Rectal smooth muscle tissue (tissue), 1 donor: ENCODE results near the gene ZNF595.
"Not testable (repeated sequence)": the region's sequence is repeated elsewhere in the genome, so short reads cannot be mapped to it uniquely, and the experiment has no call there.

Experiments used
- H3K27ac ChIP-seq: one replicate; pipeline ENCODE4 v1.7.0; 2013; ENCODE audit warnings: low read depth, low read length, inconsistent platforms
- H3K27me3 ChIP-seq: one replicate; pipeline ENCODE4 v1.7.0; 2013; ENCODE audit warnings: low read length; ENCODE audit not compliant: control insufficient read depth, insufficient read depth
- H3K36me3 ChIP-seq: one replicate; pipeline ENCODE4 v1.7.0; 2013; ENCODE audit warnings: low read length; ENCODE audit not compliant: control insufficient read depth, insufficient read depth
- H3K4me1 ChIP-seq: one replicate; pipeline ENCODE4 v1.7.0; 2013; ENCODE audit warnings: low read length; ENCODE audit not compliant: control insufficient read depth, insufficient read depth
- H3K4me3 ChIP-seq: one replicate; pipeline ENCODE4 v1.7.0; 2013; ENCODE audit warnings: low read length
- H3K9ac ChIP-seq: one replicate; pipeline ENCODE4 v1.7.0; 2013; ENCODE audit warnings: low read length

ZNF595 gene

DNA sequence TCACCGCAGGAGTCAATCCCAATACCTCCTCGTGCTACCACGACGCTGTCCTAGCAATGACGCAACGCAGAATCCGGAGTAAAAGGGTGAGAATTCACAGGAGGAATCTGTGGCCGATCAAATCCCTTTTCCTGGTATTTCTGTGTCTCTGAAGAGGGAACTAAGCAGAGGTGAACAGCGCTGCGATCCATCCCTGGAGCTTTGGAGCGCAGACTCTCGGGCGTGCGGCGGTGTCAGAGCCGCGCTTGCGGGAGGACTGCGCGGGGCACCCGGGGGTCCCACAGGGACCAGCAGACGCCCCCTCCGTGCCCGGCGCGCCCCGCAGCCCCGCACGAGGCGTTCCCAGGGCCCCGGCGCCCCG lies 53.9 kb downstream of the ZNF595 start:
- Histone ChIP-seq H3K9ac (no peak overlapping the region), H3K36me3 (no peaks in the 10 kb centered on the region), H3K4me3 (no peak overlapping the region), H3K27ac (no peak overlapping the region), H3K27me3 (peaks cover 12% of the 10 kb centered on the region), H3K4me1 (no peaks in the 10 kb centered on the region)

DNA sequence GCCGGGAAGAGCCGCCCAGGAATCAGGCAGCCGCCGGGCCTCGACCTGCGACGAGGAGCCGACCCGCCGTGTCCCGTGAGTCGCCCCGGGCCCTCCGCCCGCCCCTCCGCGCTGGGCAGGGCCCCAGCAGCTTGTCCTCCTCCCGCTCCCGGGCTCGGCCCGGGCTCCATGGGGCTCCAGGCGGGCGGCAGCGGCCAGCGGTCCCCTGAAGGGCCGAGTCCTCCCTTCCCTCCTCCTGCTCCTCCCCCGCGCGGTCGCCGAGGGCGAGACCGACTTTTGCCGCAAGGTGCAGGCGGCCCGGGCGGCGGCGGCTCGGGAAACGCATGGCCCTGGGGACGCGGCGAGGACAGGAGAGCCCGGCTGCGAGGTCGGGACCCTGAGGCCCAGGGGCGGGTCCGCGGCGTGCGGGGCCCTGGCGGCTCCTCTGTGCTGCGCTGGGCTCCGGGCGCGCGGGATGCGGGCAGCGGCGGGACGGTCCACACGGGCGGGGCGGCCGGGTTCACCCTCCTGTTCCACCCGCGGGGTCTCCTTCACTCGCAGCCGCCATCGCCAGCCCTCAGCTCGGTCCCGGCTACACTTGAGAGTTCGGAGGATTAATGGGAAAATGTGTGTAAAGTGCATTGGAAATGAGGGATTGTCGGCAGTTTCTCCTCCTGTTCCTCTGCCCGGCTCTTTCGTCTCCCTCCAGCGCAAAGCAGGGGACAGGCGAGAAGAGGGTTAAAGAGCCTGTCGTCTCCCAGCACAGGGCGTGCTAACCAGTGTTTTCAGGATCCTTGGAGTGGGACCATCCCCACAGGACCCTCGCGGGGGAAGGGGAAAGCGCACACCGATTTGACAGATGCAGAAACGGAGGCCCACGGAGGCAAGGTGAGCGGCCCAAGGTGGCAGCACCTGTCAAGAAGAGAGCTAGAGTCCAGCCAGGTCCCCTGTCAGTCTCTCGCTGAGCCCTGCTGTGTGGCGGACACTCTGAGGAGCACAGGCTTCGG lies 54.6 kb downstream of the ZNF595 start:
- H3K4me3 ChIP-seq: peak overlapping the region; percentile 9
- no peak overlapping the region for H3K27ac ChIP-seq
- peaks cover 12% of the 10 kb centered on the region for H3K27me3 ChIP-seq
- H3K4me1 ChIP-seq: no peaks in the 10 kb centered on the region
- no peaks in the 10 kb centered on the region for H3K36me3 ChIP-seq
- no peak overlapping the region for H3K9ac ChIP-seq

DNA sequence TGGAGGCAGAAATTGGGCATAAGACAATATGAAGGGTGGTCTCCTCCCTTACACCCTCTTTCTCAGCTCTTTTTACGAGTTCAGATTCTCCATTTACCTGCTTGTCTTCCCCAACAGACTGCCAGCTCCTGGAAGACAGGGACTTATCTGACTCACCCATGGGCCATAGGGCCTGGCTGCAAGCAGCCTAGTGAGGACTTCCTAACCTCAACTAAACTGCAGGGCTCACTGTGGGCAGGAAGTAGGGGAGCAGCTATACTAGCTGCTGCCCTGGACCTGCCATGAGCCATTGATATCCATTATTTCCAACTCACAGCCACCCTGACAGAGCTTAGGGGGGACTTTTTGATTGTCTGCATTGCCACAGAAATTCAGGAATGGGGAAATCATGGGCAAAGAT lies 59.6 kb downstream of the ZNF595 start:
- H3K4me1 ChIP-seq: no peaks in the 10 kb centered on the region
- H3K4me3 ChIP-seq: no peak overlapping the region
- no peaks in the 10 kb centered on the region for H3K36me3 ChIP-seq
- H3K27me3 ChIP-seq: peaks cover 9% of the 10 kb centered on the region
- no peak overlapping the region for H3K27ac ChIP-seq
- H3K9ac ChIP-seq: no peak overlapping the region

DNA sequence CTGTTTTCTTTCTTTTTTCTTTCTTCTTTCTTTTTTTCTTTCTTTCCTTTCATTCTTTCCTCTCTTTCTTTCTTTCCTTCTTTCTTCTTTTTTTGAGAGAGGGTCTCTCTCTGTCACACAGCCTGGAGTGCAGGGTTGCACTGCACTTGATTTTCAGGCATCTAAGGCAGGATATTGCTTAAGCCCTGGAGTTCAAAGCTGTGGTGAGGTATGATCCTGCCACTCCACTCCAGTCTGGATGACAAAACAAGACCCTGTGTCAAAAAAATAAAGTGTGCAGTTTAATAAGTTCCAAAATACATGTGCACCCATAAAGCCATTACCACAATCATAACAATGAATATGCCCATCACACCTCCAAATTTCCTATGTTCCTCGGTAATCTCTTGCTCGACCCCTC lies 60.6 kb downstream of the ZNF595 start:
- no peaks in the 10 kb centered on the region for H3K36me3 ChIP-seq
- H3K4me1 ChIP-seq: no peaks in the 10 kb centered on the region
- H3K9ac ChIP-seq: no peak overlapping the region
- H3K4me3 ChIP-seq: no peak overlapping the region
- peaks cover 6% of the 10 kb centered on the region for H3K27me3 ChIP-seq
- no peak overlapping the region for H3K27ac ChIP-seq

DNA sequence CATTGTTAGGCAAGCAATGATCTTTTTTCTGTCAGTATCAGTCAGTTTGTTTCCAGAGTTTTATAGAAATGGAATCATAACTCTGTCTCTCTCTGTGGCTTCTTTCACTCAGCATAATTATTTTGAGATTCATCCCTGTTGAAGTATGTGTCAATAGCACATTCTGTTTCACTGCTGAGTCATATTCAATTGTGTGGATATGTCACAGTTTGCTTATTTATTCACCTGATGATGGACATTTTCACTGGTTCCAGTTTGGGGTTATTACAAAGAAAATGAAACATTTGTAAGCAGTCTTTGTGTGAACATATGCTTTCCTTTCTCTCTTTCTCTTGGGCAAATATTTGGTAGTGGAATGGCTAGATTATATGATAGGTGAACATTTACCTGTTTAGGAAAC lies 61.0 kb downstream of the ZNF595 start:
- H3K27me3 ChIP-seq: peaks cover 2% of the 10 kb centered on the region
- H3K9ac ChIP-seq: no peak overlapping the region
- no peak overlapping the region for H3K27ac ChIP-seq
- no peak overlapping the region for H3K4me3 ChIP-seq
- no peaks in the 10 kb centered on the region for H3K4me1 ChIP-seq
- no peaks in the 10 kb centered on the region for H3K36me3 ChIP-seq

DNA sequence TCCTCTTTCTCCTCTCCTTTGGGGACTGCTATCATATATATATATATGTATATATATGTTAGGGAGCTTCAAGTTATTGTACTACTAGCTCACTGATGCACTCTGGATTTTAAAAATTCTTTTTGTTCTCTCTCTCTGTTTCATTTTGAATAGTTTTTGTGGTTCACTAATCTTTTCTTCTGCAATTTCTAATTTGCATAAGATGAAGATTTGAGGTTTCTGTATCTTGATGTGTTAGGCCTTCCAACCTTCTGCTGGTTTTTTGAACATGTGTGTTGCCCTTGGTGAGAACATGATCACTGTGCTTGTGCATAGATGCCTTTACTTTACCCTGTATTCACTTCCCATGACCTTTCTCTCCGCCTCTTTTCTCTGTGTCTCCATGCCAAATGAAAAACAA lies 63.4 kb downstream of the ZNF595 start:
- H3K27me3 ChIP-seq: no peaks in the 10 kb centered on the region
- no peak overlapping the region for H3K27ac ChIP-seq
- H3K4me1 ChIP-seq: no peaks in the 10 kb centered on the region
- H3K36me3 ChIP-seq: no peaks in the 10 kb centered on the region
- no peak overlapping the region for H3K9ac ChIP-seq
- H3K4me3 ChIP-seq: no peak overlapping the region

DNA sequence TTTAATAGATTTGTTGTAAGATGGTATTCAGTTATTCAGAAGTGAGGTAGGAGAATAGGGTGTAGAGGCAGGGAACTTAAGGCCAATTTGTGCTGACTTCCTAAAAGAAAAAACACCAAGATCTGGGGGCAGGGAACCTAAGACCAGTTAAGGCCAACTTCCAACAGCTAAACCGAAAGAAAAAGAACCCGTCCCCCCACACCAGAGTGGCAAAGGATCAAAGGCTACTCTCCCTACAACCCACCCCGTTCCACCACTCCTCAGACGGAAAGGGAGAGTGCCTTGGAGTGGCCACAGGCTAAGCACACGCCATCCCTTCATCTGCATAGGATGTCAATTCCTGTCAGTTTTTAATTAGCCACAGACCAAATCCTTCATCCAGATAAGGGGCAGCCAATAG lies 67.5 kb downstream of the ZNF595 start:
- peaks cover 3% of the 10 kb centered on the region for H3K4me1 ChIP-seq
- no peak overlapping the region for H3K4me3 ChIP-seq
- H3K36me3 ChIP-seq: no peaks in the 10 kb centered on the region
- no peak overlapping the region for H3K27ac ChIP-seq
- no peaks in the 10 kb centered on the region for H3K27me3 ChIP-seq
- no peak overlapping the region for H3K9ac ChIP-seq

DNA sequence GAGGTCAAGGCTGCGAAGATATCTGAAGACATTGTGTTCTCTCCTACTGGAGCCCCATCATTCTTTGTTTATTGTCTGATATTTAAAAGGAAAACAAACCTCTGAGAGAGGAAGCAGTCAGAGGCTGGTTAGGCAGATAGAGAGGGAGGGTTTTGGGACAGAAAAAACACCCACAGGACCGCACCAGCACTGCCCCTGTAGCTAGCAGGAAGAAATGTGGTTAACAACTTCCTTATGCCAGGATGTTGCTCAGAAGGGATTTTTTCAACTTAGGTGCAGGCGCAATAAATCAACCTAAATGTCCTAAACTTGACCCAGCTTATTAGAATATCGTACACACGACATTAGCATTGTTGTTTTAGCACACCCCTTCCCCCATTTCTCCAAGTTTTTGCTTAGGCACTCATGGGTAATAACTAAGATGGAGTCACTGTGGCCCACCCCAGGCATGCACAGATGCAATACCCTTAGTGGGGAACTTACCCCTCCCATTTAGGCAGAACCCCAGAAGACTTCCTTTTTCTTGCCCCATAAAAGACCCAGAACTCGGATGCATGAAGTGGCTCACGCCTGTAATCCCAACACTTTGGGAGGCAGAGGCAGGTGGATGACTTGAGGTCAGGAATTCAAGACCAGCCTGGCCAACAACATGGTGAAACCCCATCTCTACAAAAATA lies 68.4 kb downstream of the ZNF595 start:
- no peak overlapping the region for H3K4me3 ChIP-seq
- peaks cover 7% of the 10 kb centered on the region for H3K4me1 ChIP-seq
- no peaks in the 10 kb centered on the region for H3K27me3 ChIP-seq
- H3K27ac ChIP-seq: no peak overlapping the region
- no peak overlapping the region for H3K9ac ChIP-seq
- no peaks in the 10 kb centered on the region for H3K36me3 ChIP-seq

DNA sequence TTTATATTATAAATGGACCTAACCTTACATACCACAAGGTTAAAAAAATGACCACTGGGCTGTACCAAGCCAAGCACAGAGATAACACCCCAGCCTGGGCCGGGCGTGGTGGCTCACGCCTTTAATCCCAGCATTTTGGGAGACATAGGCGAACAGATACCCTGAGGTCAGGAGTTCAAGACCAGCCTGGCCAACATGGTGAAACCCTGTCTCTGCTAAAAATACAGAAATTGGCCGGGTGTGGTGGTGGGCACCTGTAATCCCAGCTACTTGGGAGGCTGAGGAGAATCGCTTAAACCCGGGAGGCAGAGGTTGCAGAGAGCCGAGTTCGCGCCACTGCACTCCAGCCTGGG lies 70.8 kb downstream of the ZNF595 start:
- not testable (repeated sequence) for H3K4me1 ChIP-seq
- peak overlapping the region; percentile 89 for H3K27ac ChIP-seq

DNA sequence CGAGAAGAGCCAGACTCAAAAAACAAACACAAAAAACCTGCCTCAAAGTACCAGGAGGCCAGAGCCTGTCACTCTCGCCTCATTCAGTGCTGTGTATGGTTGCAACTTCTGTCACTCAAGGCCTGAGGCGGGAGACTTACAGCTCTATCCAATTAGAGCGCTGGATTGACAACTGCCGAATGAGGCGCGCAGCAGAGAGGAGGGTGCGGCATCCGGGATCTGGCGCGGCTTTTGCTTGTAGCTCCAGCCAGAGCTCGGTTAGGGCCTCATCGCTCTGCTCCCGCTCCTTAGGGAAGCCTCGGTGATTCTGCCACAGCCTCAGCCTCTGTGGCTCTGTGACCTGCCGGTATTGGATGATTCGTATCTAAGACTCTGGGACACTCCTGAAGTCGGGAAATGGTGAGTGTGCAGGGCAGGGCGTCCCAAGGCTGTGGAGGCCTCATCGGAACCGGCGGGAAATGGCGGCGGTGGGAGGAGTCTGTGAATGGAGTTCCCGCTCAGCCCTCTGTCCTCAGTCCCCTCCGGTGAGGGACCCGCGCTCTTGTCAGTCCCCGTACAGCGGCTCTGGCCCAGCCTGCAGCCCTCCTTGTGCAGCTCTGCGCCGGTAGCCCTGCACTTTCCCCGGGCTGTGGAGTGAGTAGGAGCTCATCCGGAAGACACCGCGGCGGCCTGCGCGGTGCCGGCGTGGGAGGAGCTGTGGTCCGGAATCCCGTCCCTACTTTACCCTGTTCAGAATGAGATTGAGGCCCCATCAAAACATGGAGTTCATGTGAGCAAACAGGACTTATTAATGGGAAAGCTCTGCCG lies 71.4 kb downstream of the ZNF595 start, which contains the start of gene ZNF718:
Gene ZNF718, plus strand, starts transcription at position 227 of the 807 bp plus-strand sequence. Its CDS starts 170 bp downstream, at position 397.
- Histone ChIP-seq H3K36me3 (no peaks in the 10 kb centered on the region), H3K27me3 (no peaks in the 10 kb centered on the region), H3K4me3 (peak within 1 kb of the TSS; percentile 98), H3K4me1 (peaks cover 7% of the 10 kb centered on the region), H3K9ac (peak within 1 kb of the TSS; percentile 72), H3K27ac (peak within 1 kb of the TSS; percentile 89)

More for the DNA sequence above, 70.8 kb downstream of the ZNF595 start:
- H3K4me3 ChIP-seq: peak overlapping the region; percentile 98
- H3K36me3 ChIP-seq, H3K27me3 ChIP-seq, H3K9ac ChIP-seq: not testable (repeated sequence)

DNA sequence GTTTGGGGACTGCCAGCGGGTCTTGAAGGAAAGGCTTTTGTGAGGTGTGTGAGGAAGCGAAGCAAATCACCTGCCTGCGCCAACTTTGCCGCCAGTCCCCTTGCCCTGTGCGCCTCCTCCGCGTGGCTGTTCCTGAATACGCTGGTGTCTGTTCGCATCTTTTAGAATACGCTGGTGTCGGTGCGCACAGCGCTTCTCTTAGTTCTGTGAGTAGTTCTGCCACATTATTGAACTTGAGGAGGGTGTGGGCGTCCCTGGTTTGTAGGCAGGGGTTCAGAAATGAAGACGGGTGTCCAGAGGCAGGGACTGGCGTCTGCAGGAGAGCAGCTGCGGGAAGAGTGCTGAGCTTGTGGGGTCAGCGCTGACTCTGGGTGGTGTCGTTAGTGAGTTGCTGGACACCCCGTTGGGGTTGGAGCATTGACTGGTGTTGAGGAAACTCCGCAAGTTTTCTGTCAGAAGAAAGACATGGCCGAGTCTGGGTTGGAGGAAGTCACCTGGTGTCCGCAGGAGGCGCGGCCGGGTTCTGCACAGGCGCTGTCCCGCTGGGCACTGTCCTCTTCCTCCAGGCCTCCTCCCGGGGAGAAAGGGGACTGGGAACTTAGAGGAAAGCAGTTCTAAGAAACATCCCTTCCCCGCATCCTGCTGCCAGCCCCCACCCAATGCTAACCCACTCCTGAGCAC lies 72.1 kb downstream of the ZNF595 start:
- no peaks in the 10 kb centered on the region for H3K36me3 ChIP-seq
- H3K4me3 ChIP-seq: peak overlapping the region; percentile 98
- H3K27ac ChIP-seq: peak overlapping the region; percentile 89
- no peaks in the 10 kb centered on the region for H3K27me3 ChIP-seq
- peak overlapping the region; percentile 72 for H3K9ac ChIP-seq
- H3K4me1 ChIP-seq: peaks cover 7% of the 10 kb centered on the region

DNA sequence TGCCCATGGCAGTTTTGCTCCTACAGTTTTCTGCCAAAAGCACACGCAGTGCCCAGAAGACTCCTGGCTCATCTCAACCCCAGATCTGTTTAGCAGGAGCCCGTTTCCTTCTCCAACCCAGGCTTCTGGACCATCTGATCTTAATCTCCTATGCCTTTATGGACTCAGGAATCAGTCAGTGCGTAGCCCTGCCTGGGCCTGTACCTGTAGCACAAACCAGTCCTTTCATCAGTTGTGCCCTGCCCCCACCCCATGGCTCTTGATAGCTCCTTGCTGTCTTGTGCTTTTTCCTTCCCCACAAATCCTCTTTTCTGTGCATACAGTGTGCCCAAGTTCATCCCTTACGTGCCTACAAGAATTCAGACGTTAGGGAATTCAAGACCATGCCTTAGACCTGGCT lies 72.7 kb downstream of the ZNF595 start:
- Histone ChIP-seq H3K27ac (peak overlapping the region; percentile 89), H3K9ac (peak overlapping the region; percentile 72)

More for the DNA sequence above, 72.7 kb downstream of the ZNF595 start:
- Histone ChIP-seq H3K4me1 (peaks cover 7% of the 10 kb centered on the region), H3K36me3 (no peaks in the 10 kb centered on the region), H3K27me3 (no peaks in the 10 kb centered on the region), H3K4me3 (peak overlapping the region; percentile 98)
